MCF 10A (cell line): ENCODE results near the gene NECAB3. TPM values are rescaled to one million over a fixed set of nuclear protein-coding genes. Genes with fewer than 3 reads are reported as not detected.
A peak's percentile ranks its signal among the peaks of the same experiment; 100 is the strongest.

Experiments
- BruUV-seq: library from RNA; stranded (reverse); fragments of 400-500 nt; replicated peaks from 2 replicates; lab custom pipeline; 2021; lab: Mats Ljungman, UMichigan
- CTCF ChIA-PET: fragments of 300-600 bp; sonication (Branson Sonifier 250); formaldehyde crosslinking; extraction: SDS; loops from one replicate; lab custom pipeline; 2021; ENCODE audit warnings: antibody characterized with exemption, inconsistent platforms; lab: Yijun Ruan, JAX
- POLR2A ChIA-PET: fragments of 300-600, 350-650 bp; sonication (Branson Sonifier 250); formaldehyde crosslinking; extraction: SDS; loops from one replicate; lab custom pipeline; 2020; ENCODE audit warnings: antibody characterized with exemption, inconsistent platforms; lab: Yijun Ruan, JAX
- DNase-seq: peaks from one replicate; pipeline ENCODE4 v3.0.0-alpha.2; 2018; ENCODE audit not compliant: unreplicated experiment
- H3K27ac Mint-ChIP-seq: one replicate; pipeline ENCODE4 v1.8.0; 2022; ENCODE audit warnings: mild to moderate bottlenecking, low read depth, mixed read lengths; ENCODE audit not compliant: unreplicated experiment
- H3K27me3 Mint-ChIP-seq: one replicate; pipeline ENCODE4 v1.8.0; 2022; ENCODE audit warnings: mixed read lengths; ENCODE audit not compliant: insufficient read depth, unreplicated experiment
- H3K36me3 Mint-ChIP-seq: one replicate; pipeline ENCODE4 v1.8.0; 2022; ENCODE audit warnings: mild to moderate bottlenecking, moderate library complexity, mixed read lengths; ENCODE audit not compliant: insufficient read depth, unreplicated experiment
- H3K4me1 Mint-ChIP-seq: one replicate; pipeline ENCODE4 v1.8.0; 2022; ENCODE audit warnings: mixed read lengths; ENCODE audit not compliant: insufficient read depth, unreplicated experiment
- H3K4me3 Mint-ChIP-seq: one replicate; pipeline ENCODE4 v1.8.0; 2022; ENCODE audit warnings: mild to moderate bottlenecking, moderate library complexity, mixed read lengths; ENCODE audit not compliant: unreplicated experiment
- H3K9me3 Mint-ChIP-seq: one replicate; pipeline ENCODE4 v1.8.0; 2022; ENCODE audit warnings: mixed read lengths; ENCODE audit not compliant: unreplicated experiment
- intact Hi-C: fragments of 100-400 bp; cut with micrococcal nuclease; formaldehyde crosslinking; loops from 2 replicates; pipeline ENCODE4 v1.14.1; 2022
- total RNA-seq: library from RNA; stranded (reverse); gene quantifications from 2 replicates; pipeline ENCODE4 v1.2.3, GENCODE V29; 2022
- TF ChIP-seq, protein P1 (sequence below): fragments of 200-600 bp; IDR thresholded peaks from one replicate; pipeline ENCODE4 v1.8.0; 2022; ENCODE audit warnings: antibody characterized with exemption, mild to moderate bottlenecking; ENCODE audit not compliant: unreplicated experiment

Gene NECAB3
- total RNA-seq, 1 experiment from 2014 or later = 15.1 TPM

DNA sequence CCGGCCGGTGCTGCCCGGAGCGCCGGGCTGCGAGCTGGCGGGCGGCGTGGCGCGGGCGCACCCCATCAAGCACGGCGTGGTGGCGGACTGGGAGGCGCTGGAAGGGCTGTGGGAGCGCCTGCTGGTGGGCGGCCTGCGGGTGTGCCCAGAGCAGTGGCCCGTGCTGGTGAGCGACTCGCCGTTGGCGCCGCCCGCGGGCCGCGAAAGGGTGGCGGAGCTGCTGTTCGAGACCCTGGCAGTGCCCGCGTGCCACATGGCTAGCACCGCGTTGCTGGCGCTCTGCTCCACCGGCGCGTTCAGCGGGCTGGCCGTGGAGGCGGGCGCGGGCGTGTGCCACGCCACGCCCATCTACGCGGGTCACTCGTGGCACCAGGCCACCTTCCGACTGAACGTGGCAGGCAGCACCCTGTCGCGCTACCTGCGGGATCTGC is 7.0 kb downstream of the NECAB3 start:
- ChIA-PET POLR2A (interaction anchor here (0.6 to 4.4 kb wide), 31 partner anchors 8 to 939 kb away, joined by 3 to 38 read pairs (median 4); partner anchors contain the start of genes CBFA2T2, CDK5RAP1, CHMP4B and EIF2S2), CTCF (interaction anchor here (0.6 to 7.0 kb wide), 45 partner anchors 10 to 765 kb away, joined by 3 to 53 read pairs (median 4); partner anchors contain the start of genes CDK5RAP1 and SNTA1)
- TF ChIP-seq, protein P1, sequence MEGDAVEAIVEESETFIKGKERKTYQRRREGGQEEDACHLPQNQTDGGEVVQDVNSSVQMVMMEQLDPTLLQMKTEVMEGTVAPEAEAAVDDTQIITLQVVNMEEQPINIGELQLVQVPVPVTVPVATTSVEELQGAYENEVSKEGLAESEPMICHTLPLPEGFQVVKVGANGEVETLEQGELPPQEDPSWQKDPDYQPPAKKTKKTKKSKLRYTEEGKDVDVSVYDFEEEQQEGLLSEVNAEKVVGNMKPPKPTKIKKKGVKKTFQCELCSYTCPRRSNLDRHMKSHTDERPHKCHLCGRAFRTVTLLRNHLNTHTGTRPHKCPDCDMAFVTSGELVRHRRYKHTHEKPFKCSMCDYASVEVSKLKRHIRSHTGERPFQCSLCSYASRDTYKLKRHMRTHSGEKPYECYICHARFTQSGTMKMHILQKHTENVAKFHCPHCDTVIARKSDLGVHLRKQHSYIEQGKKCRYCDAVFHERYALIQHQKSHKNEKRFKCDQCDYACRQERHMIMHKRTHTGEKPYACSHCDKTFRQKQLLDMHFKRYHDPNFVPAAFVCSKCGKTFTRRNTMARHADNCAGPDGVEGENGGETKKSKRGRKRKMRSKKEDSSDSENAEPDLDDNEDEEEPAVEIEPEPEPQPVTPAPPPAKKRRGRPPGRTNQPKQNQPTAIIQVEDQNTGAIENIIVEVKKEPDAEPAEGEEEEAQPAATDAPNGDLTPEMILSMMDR = no peak
- BruUV-seq = no TSS peak
- intact Hi-C loops = loop anchor here (1.0 to 5.0 kb wide), 4 partner anchors 64 to 462 kb away; partner anchors contain the start of genes CDK5RAP1 and ZNF341
- peak overlapping the region; percentile 98 for H3K4me3 Mint-ChIP-seq
- H3K27me3 Mint-ChIP-seq = no peaks in the 10 kb centered on the region
- peaks cover 14% of the 10 kb centered on the region for H3K4me1 Mint-ChIP-seq
- DNase-seq = peak; percentile 38
- peak overlapping the region; percentile 27 for H3K27ac Mint-ChIP-seq
- H3K36me3 Mint-ChIP-seq = peaks cover 12% of the 10 kb centered on the region
- no peaks in the 10 kb centered on the region for H3K9me3 Mint-ChIP-seq

DNA sequence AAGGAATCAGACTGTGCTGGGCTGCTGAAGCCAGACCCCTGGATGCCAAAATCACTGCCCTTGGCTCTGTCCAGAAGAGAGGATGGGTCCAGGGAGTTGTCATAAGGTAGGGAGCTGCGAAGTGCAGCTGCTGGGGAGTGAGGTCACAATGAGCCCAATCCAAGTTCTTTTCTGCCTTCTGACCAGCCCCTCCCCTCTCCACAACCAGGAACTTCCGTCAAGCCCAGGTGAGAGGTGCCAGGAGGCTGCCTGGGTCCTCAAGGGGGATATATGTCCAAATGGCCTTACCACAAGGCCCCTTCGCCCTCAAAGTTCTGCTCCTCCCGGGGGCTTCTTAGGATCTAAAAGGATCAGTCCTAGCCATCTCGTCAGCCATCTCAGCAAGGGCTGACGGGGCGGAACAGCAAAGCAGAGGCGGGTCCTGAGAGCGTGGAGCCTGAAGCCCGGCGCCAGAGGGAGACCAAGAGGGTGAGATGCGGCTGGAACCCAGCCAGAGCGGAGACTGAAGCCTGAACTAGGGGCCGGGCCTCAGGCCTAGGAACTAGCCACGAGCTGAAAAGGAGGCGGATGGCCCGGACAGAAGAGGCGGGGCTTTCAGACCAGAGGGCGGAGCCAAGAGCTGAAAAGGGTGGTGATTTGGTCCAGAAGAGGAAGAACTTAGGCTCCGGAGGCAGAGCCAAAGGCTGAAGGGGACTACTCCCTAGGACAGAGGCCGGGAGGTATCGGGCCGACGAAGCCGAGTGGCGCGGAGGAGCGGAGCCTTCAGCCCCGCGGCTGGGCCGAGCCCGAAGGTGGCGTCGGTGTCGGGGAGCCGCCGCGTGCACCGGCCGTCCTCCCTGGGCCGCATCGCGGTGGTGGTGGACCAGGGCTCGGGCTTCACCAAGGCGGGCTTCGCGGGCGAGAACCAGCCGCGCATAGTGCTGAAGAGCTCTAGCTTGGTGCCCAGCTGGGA is 7.7 kb downstream of the NECAB3 start, which contains the start of gene ACTL10:
ACTL10 (plus strand) TSS at position 651 of the 952 bp plus-strand sequence. CDS start 555 bp downstream, outside the sequence.
- Mint-ChIP-seq H3K36me3 (peaks cover 12% of the 10 kb centered on the region), H3K9me3 (no peaks in the 10 kb centered on the region), H3K27ac (peak within 1 kb of the TSS; percentile 74), H3K4me1 (peaks cover 14% of the 10 kb centered on the region), H3K4me3 (peak within 1 kb of the TSS; percentile 98), H3K27me3 (no peaks in the 10 kb centered on the region)
- BruUV-seq = TSS peak; percentile 12
- intact Hi-C loops = loop anchor here (1.0 to 5.0 kb wide), 4 partner anchors 64 to 463 kb away; partner anchors contain the start of genes CDK5RAP1 and ZNF341
- TF ChIP-seq, protein P1 = no peak
- POLR2A ChIA-PET = interaction anchor here (0.6 to 4.4 kb wide), 37 partner anchors 9 to 463 kb away, joined by 3 to 38 read pairs (median 4); partner anchors contain the start of genes CBFA2T2, CDK5RAP1, CHMP4B and EIF2S2
- CTCF ChIA-PET = interaction anchor here (0.6 to 7.0 kb wide), 33 partner anchors 10 to 1477 kb away, joined by 3 to 53 read pairs (median 4); partner anchors contain the start of gene CDK5RAP1
- peak; percentile 99 for DNase-seq

DNA sequence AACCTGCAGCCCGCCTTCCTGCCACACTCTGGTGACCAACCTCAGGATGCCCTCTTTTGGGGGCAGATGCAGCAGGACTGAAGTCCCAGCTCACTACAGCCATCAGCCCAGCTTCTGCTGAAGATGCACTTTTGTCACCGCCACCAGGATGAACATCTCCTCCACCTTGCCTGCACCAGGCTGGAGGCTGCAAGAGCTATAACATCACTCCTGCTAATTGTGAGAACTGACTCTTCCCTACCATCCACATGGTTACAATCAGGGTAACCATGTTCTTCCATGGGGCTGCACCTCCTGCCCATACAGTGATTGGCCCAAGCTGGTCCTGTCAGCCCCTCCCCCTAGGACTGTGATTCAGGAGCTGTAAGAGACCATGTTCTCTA is 9.5 kb downstream of the NECAB3 start:
- ChIA-PET CTCF (interaction anchor here (0.7 to 7.0 kb wide), 9 partner anchors 9 to 465 kb away, joined by 3 to 53 read pairs (median 4); partner anchors contain the start of gene EIF2S2), POLR2A (interaction anchor here (0.6 to 3.4 kb wide), 7 partner anchors 11 to 465 kb away, joined by 3 to 20 read pairs (median 8); partner anchors contain the start of genes CBFA2T2, CDK5RAP1 and PXMP4)
- Mint-ChIP-seq H3K4me1 (peaks cover 14% of the 10 kb centered on the region), H3K4me3 (peak overlapping the region; percentile 73), H3K27ac (no peak overlapping the region), H3K27me3 (no peaks in the 10 kb centered on the region), H3K9me3 (no peaks in the 10 kb centered on the region), H3K36me3 (peaks cover 8% of the 10 kb centered on the region)
- no TSS peak for BruUV-seq
- TF ChIP-seq, protein P1 = no peak
- DNase-seq = no peak
- intact Hi-C loops = loop anchor here (5.0 kb wide), 2 partner anchors 262 to 403 kb away; partner anchors contain the start of gene CDK5RAP1
